HCT116 (cell line): ENCODE results near the gene ADGRE3. TPM values are rescaled to one million over a fixed set of nuclear protein-coding genes. Genes with fewer than 3 reads are reported as not detected.

ENCODE experiments used
- ATAC-seq: fragments of 200-7000 bp; cut with Tn5 transposase; 2 replicates; pipeline ENCODE4 v1.9.1; 2020; ENCODE audit warnings: mild to moderate bottlenecking, moderate library complexity
- BruUV-seq: library from RNA; stranded (reverse); fragments of 400-500 nt; replicated peaks from 2 replicates; lab custom pipeline; 2021; lab: Mats Ljungman, UMichigan
- CTCF ChIA-PET: fragments of 300-600 bp; sonication (Branson Sonifier 250); formaldehyde crosslinking; loops from one replicate; lab custom pipeline; 2021; ENCODE audit warnings: antibody characterized with exemption; lab: Charles Lee
- POLR2A ChIA-PET: fragments of 300-600, 350-600 bp; sonication (Branson Sonifier 250); formaldehyde crosslinking; loops from one replicate; lab custom pipeline; 2021; ENCODE audit warnings: antibody characterized with exemption; lab: Charles Lee
- RAD21 ChIA-PET, 2 experiments: fragments of 300-600 bp; sonication (Branson Sonifier 250); formaldehyde crosslinking; loops; one replicate each; lab custom pipeline; 2023; ENCODE audit warnings: low total read pairs in 2 of 2; ENCODE audit not compliant: uncharacterized antibody in 2 of 2, unreplicated experiment in 2 of 2, low non-redundant PET in 1 of 2; lab: Charles Lee
- DNase-seq: peaks from one replicate; pipeline ENCODE4 v3.0.0-alpha.2; 2010; ENCODE audit warnings: low read depth, low spot score
- H2AFZ ChIP-seq: fragments of 200-600 bp; shearing (Covaris generic), sonication (generic); 2 replicates; pipeline ENCODE4 v1.6.1; 2017; ENCODE audit warnings: low read depth, mixed run types, mixed read lengths, antibody characterized with exemption, low read length; ENCODE audit not compliant: poor library complexity, severe bottlenecking
- H3K27ac ChIP-seq: 2 replicates; pipeline ENCODE4 v1.5.1; 2012; ENCODE audit warnings: low read depth, low read length
- H3K27me3 ChIP-seq: fragments of 200-600 bp; sonication (generic); 2 replicates; pipeline ENCODE4 v1.6.1; 2016; ENCODE audit warnings: mixed run types, low read length, mixed read lengths; ENCODE audit not compliant: insufficient read depth
- H3K36me3 ChIP-seq, 2 experiments: fragments of 200-500 bp in 1 of 2; fragments of 200-600 bp in 1 of 2; sonication (Bioruptor generic) in 1 of 2; sonication (generic) in 1 of 2; 2 replicates each; pipeline versions ENCODE4 v1.5.1 to v1.6.1; 2014 to 2016; ENCODE audit warnings: low read length in 2 of 2, inconsistent platforms in 1 of 2, mixed read lengths in 1 of 2, mixed run types in 1 of 2; ENCODE audit not compliant: insufficient read depth in 2 of 2, control insufficient read depth in 1 of 2
- H3K4me1 ChIP-seq, 2 experiments: fragments of 200-600 bp in 1 of 2; sonication (generic) in 1 of 2; 2 replicates each; pipeline versions ENCODE4 v1.5.1 to v1.6.1; 2012 to 2017; ENCODE audit warnings: low read length in 2 of 2, inconsistent platforms in 1 of 2, mild to moderate bottlenecking in 1 of 2, mixed read lengths in 1 of 2, mixed run types in 1 of 2, moderate library complexity in 1 of 2; ENCODE audit not compliant: insufficient read depth in 2 of 2, control insufficient read depth in 1 of 2
- H3K4me2 ChIP-seq: fragments of 200-600 bp; sonication (generic); 2 replicates; pipeline ENCODE4 v1.6.1; 2017; ENCODE audit warnings: mixed run types, low read length, mixed read lengths
- H3K4me3 ChIP-seq, 2 experiments: fragments of 200-600 bp in 1 of 2; sonication (generic) in 1 of 2; replicated peaks in 1 of 2; 2 replicates each; pipeline ENCODE4 v1.5.1; 2011 to 2016; ENCODE audit warnings: low read length in 2 of 2, control low read depth in 1 of 2, low read depth in 1 of 2, mild to moderate bottlenecking in 1 of 2, mixed read lengths in 1 of 2, mixed run types in 1 of 2
- H3K79me2 ChIP-seq: fragments of 200-600 bp; sonication (generic); 2 replicates; pipeline ENCODE4 v1.6.1; 2017; ENCODE audit warnings: mild to moderate bottlenecking, mixed run types, low read length, moderate library complexity, mixed read lengths; ENCODE audit not compliant: insufficient read depth
- H3K9ac ChIP-seq: fragments of 200-600 bp; sonication (generic); 2 replicates; pipeline ENCODE4 v1.6.1; 2016; ENCODE audit warnings: low read length, mixed read lengths
- H3K9me2 ChIP-seq: fragments of 200-600 bp; sonication (generic), shearing (Covaris generic); 2 replicates; pipeline ENCODE4 v1.6.1; 2017; ENCODE audit warnings: mixed run types, mild to moderate bottlenecking, moderate library complexity; ENCODE audit not compliant: insufficient read depth
- H3K9me3 ChIP-seq, 2 experiments: fragments of 200-500 bp in 1 of 2; fragments of 200-600 bp in 1 of 2; sonication (Bioruptor generic) in 1 of 2; sonication (generic) in 1 of 2; 2 replicates each; pipeline ENCODE4 v1.6.1; 2014 to 2017; ENCODE audit warnings: low read length in 2 of 2, mixed read lengths in 2 of 2, inconsistent platforms in 1 of 2, low read depth in 1 of 2, mild to moderate bottlenecking in 1 of 2, mixed run types in 1 of 2, moderate library complexity in 1 of 2; ENCODE audit not compliant: control insufficient read depth in 1 of 2, insufficient read depth in 1 of 2
- H4K20me1 ChIP-seq: fragments of 200-600 bp; sonication (generic), shearing (Covaris generic); 2 replicates; pipeline ENCODE4 v1.6.1; 2017; ENCODE audit warnings: mixed run types, mild to moderate bottlenecking, moderate library complexity; ENCODE audit not compliant: insufficient read depth
- CEBPB ChIP-seq: IDR thresholded peaks from 2 replicates; pipeline ENCODE4 v1.6.1; 2012; ENCODE audit warnings: low read depth
- EGR1 ChIP-seq: IDR thresholded peaks from 2 replicates; pipeline ENCODE4 v1.6.1; 2012; ENCODE audit warnings: low read depth
- ELF1 ChIP-seq: IDR thresholded peaks from 2 replicates; pipeline ENCODE4 v1.6.1; 2012; ENCODE audit warnings: low read depth, borderline replicate concordance
- EZH2 ChIP-seq: fragments of 200-600 bp; sonication (generic); IDR thresholded peaks from 2 replicates; pipeline ENCODE4 v1.6.1; 2017; ENCODE audit warnings: antibody characterized with exemption, mixed run types
- FOSL1 ChIP-seq: IDR thresholded peaks from 2 replicates; pipeline ENCODE4 v1.6.1; 2012; ENCODE audit warnings: low read depth
- POLR2AphosphoS5 ChIP-seq: IDR thresholded peaks from 2 replicates; pipeline ENCODE4 v1.6.1; 2011; ENCODE audit warnings: mild to moderate bottlenecking, low read depth, low read length, moderate library complexity
- SRF ChIP-seq: IDR thresholded peaks from 2 replicates; pipeline ENCODE4 v1.6.1; 2012; ENCODE audit warnings: low read depth
- ZBTB33 ChIP-seq: IDR thresholded peaks from 2 replicates; pipeline ENCODE4 v1.6.1; 2011; ENCODE audit warnings: mild to moderate bottlenecking, low read length, moderate library complexity; ENCODE audit not compliant: insufficient replicate concordance; ENCODE audit errors: extremely low read depth
- ZFX ChIP-seq: fragments of 450-650 bp; IDR thresholded peaks from 2 replicates; pipeline ENCODE4 v1.6.1; 2017
- intact Hi-C: fragments of 100-400 bp; cut with micrococcal nuclease; formaldehyde crosslinking; loops from 2 replicates; pipeline ENCODE4 v1.10.0; 2022
- total RNA-seq: library from RNA; stranded (reverse); gene quantifications from one replicate; pipeline ENCODE4 v1.2.1, GENCODE V29; 2021; ENCODE audit not compliant: unreplicated experiment

Gene ADGRE3
- total RNA-seq, 1 experiment from 2014 or later: not detected

- TF ChIP-seq EGR1 (no peak), POLR2AphosphoS5 (no peak), EZH2 (no peak), ZFX (no peak), ELF1 (no peak), CEBPB (no peak)
- CTCF ChIA-PET: no interaction called here
Observed at GRCh38 chr19:14650161-14650560, 24.5 kb downstream of the ADGRE3 start.

GRCh38 chr19:14649020-14649419, 25.6 kb downstream of the ADGRE3 start:
- Histone ChIP-seq H2AFZ (no peak overlapping the region), H3K36me3 (no peaks in the 10 kb centered on the region), H3K9me2 (no peaks in the 10 kb centered on the region), H4K20me1 (no peaks in the 10 kb centered on the region), H3K27me3 (peaks cover 6% of the 10 kb centered on the region; the same call in 1 of the 2 replicates), H3K9me3 (no peaks in the 10 kb centered on the region), H3K27ac (no peak overlapping the region), H3K4me2 (no peak overlapping the region), H3K4me3 (no peak overlapping the region), H3K9ac (no peak overlapping the region), H3K4me1 (no peaks in the 10 kb centered on the region), H3K79me2 (no peaks in the 10 kb centered on the region)
- no peak for ATAC-seq
- intact Hi-C loops: no loop called here
- ChIA-PET CTCF (no interaction called here), POLR2A (no interaction called here), RAD21 (no interaction called here)
- DNase-seq: no peak
- TF ChIP-seq ELF1: no peak
- TF ChIP-seq ZBTB33: no peak
- TF ChIP-seq SRF: no peak
- TF ChIP-seq ZFX: no peak
- no peak for TF ChIP-seq FOSL1
- no TSS peak for BruUV-seq

More at GRCh38 chr19:14650161-14650560, 24.5 kb downstream of the ADGRE3 start:
- BruUV-seq: no TSS peak
- intact Hi-C loops: no loop called here
- ATAC-seq: no peak
- Histone ChIP-seq H3K79me2 (no peaks in the 10 kb centered on the region), H3K27me3 (peaks cover 6% of the 10 kb centered on the region; the same call in 1 of the 2 replicates), H3K36me3 (no peaks in the 10 kb centered on the region), H3K9me2 (no peaks in the 10 kb centered on the region), H3K9me3 (no peaks in the 10 kb centered on the region), H4K20me1 (no peaks in the 10 kb centered on the region), H3K4me2 (no peak overlapping the region), H2AFZ (no peak overlapping the region), H3K27ac (no peak overlapping the region), H3K4me3 (no peak overlapping the region), H3K4me1 (no peaks in the 10 kb centered on the region), H3K9ac (no peak overlapping the region)
- no peak for DNase-seq
- POLR2A ChIA-PET: no interaction called here
- RAD21 ChIA-PET: no interaction called here
